GM12878 (cell line): ENCODE measurements around the gene BTBD9. TPM values are rescaled to one million over a fixed set of nuclear protein-coding genes. Genes with fewer than 3 reads are reported as not detected.

Experiments
- ATAC-seq: fragments of 200-7000 bp; cut with Tn5 transposase; 3 replicates; pipeline ENCODE4 v1.9.1; 2020; ENCODE audit warnings: mild to moderate bottlenecking, moderate library complexity
- BruUV-seq: library from RNA; stranded (reverse); fragments of 400-500 nt; replicated peaks from 2 replicates; lab custom pipeline; 2021; lab: Mats Ljungman, UMichigan
- CTCF ChIA-PET: fragments of 300-600 bp; sonication (Branson Sonifier 250); formaldehyde crosslinking; extraction: SDS; loops from one replicate; lab custom pipeline; 2021; ENCODE audit warnings: inconsistent platforms; lab: Yijun Ruan, JAX
- POLR2A ChIA-PET: fragments of 350-600 bp; formaldehyde crosslinking; extraction: SDS; loops from one replicate; lab custom pipeline; 2021; ENCODE audit warnings: inconsistent platforms; lab: Charles Lee
- RAD21 ChIA-PET: fragments of 300-600 bp; sonication (Branson Sonifier 250); formaldehyde crosslinking; loops from one replicate; lab custom pipeline; 2023; ENCODE audit warnings: antibody characterized with exemption; ENCODE audit not compliant: unreplicated experiment; lab: Charles Lee
- SMC1A ChIA-PET: fragments of 300-600 bp; sonication (Branson Sonifier 250); formaldehyde crosslinking; loops from one replicate; lab custom pipeline; 2023; ENCODE audit not compliant: unreplicated experiment, uncharacterized antibody; lab: Charles Lee
- DNase-seq: peaks from one replicate; pipeline ENCODE4 v3.0.0-alpha.2; 2011; ENCODE audit warnings: low read depth, low spot score
- FAIRE-seq: peaks from 3 replicates; lab custom pipeline; 2011; peaks lifted over from hg19 to GRCh38; lab: Jason Lieb, UNC
- H2AFZ ChIP-seq: 2 replicates; pipeline ENCODE4 v1.6.0; 2011; ENCODE audit warnings: low read depth, low read length, control low read depth; ENCODE audit not compliant: control insufficient read depth
- H3K27ac ChIP-seq: 2 replicates; pipeline ENCODE4 v1.5.1; 2011; ENCODE audit warnings: control low read depth; ENCODE audit not compliant: control insufficient read depth, insufficient read depth
- H3K27me3 ChIP-seq, 2 experiments: replicated peaks in 1 of 2; 2 replicates each; pipeline versions ENCODE4 v1.6.0 to v1.6.1; 2011; ENCODE audit warnings: low read length in 1 of 2; ENCODE audit not compliant: control insufficient read depth in 2 of 2, insufficient read depth in 2 of 2
- H3K36me3 ChIP-seq, 2 experiments: 2 replicates each; pipeline ENCODE4 v1.5.1; 2011; ENCODE audit warnings: low read length in 1 of 2; ENCODE audit not compliant: control insufficient read depth in 2 of 2, insufficient read depth in 2 of 2
- H3K4me1 ChIP-seq: 2 replicates; pipeline ENCODE4 v1.6.1; 2011; ENCODE audit warnings: mild to moderate bottlenecking, low read length, moderate library complexity, mixed read lengths; ENCODE audit not compliant: control insufficient read depth, insufficient read depth
- H3K4me2 ChIP-seq: 2 replicates; pipeline ENCODE4 v1.6.0; 2011; ENCODE audit warnings: control low read depth; ENCODE audit not compliant: control insufficient read depth, insufficient read depth
- H3K4me3 ChIP-seq: fragments of 200-600 bp; sonication (generic); 2 replicates; pipeline ENCODE4 v1.5.1; 2016
- H3K79me2 ChIP-seq: 2 replicates; pipeline ENCODE4 v1.6.0; 2011; ENCODE audit warnings: low read length; ENCODE audit not compliant: control insufficient read depth, insufficient read depth
- H3K9ac ChIP-seq: 2 replicates; pipeline ENCODE4 v1.8.0; 2011; ENCODE audit warnings: low read length, control low read depth, mixed read lengths; ENCODE audit not compliant: control insufficient read depth, insufficient read depth
- H3K9me3 ChIP-seq: replicated peaks from 3 replicates; pipeline ENCODE4 v1.5.1; 2011; ENCODE audit warnings: mild to moderate bottlenecking, low read length; ENCODE audit not compliant: control insufficient read depth, insufficient read depth
- H4K20me1 ChIP-seq: 2 replicates; pipeline ENCODE4 v1.6.0; 2011; ENCODE audit not compliant: control insufficient read depth, insufficient read depth
- NR2C2 ChIP-seq: IDR thresholded peaks from 2 replicates; pipeline ENCODE4 v1.6.1; 2011; ENCODE audit warnings: borderline replicate concordance, low read depth; ENCODE audit not compliant: control insufficient read depth, insufficient read length
- REST ChIP-seq: IDR thresholded peaks from 2 replicates; pipeline ENCODE4 v1.6.1; 2012; ENCODE audit warnings: mild to moderate bottlenecking, low read depth, low read length
- YBX1 ChIP-seq: fragments of 450-650 bp; IDR thresholded peaks from 2 replicates; pipeline ENCODE4 v1.6.1; 2016; ENCODE audit warnings: antibody characterized with exemption
- WGBS: methylation state at CpG from one replicate; pipeline ENCODE4 v1.1.6; 2016; ENCODE audit warnings: low lambda C conversion rate; ENCODE audit not compliant: insufficient replicate concordance, insufficient coverage; ENCODE audit errors: missing lambda C conversion rate; 5-methylcytosine and 5-hydroxymethylcytosine counted together
- in situ Hi-C: fragments of 300-500 bp; cut with MboI; formaldehyde crosslinking; loops from 9 replicates; pipeline ENCODE4 v1.14.3; 2018; ENCODE audit warnings: mixed read lengths
- intact Hi-C: fragments of 100-400 bp; cut with micrococcal nuclease; formaldehyde crosslinking; loops from one replicate; pipeline ENCODE4 v1.14.2; 2022; ENCODE audit not compliant: unreplicated experiment
- polyA plus RNA-seq, 11 experiments: library from polyadenylated mRNA; depleted of rRNA in 4 of 11; unstranded in 6 of 11; stranded (reverse) in 5 of 11; fragments of >200 nt; fragmentation: Nextera tagmentation in 4 of 11; fragmentation: Illumina TruSeq in 1 of 11; extraction: Ambion mirVana in 4 of 11; extraction: Trizol in 1 of 11; gene quantifications; 1 replicate in 1 of 11; 2 replicates in 10 of 11; pipeline versions ENCODE4 v1.2.1 to v1.2.3, GENCODE V29; 2011 to 2016; ENCODE audit warnings: inconsistent platforms in 2 of 11, missing spikeins in 2 of 11, low read depth in 1 of 11
- total RNA-seq, 4 experiments: library from RNA; depleted of rRNA in 3 of 4; stranded (reverse); fragments of >200 nt in 3 of 4; fragmentation: Illumina TruSeq in 1 of 4; extraction: Trizol in 1 of 4; gene quantifications; 2 replicates each; pipeline versions ENCODE4 v1.2.1 to v1.2.3, GENCODE V29; 2013 to 2021

BTBD9 gene
- total and polyA plus RNA-seq, 10 of the 15 experiments (the other 5 are each of a cell fraction or from before 2014, with no cell fraction given): 0.22 to 8.6 (median 4.6) TPM

GRCh38 chr6:38524436-38525145 lies 115.1 kb downstream of the BTBD9 start:
- ATAC-seq: peak; percentile 22; the same call in 2 of the 3 replicates

More at GRCh38 chr6:38524436-38525145, 115.1 kb downstream of the BTBD9 start:
- H3K4me1 ChIP-seq: no peaks in the 10 kb centered on the region
- no peaks in the 10 kb centered on the region for H3K27me3 ChIP-seq
- CTCF ChIA-PET: interaction anchor here (1.5 to 2.1 kb wide), 3 partner anchors 10 to 45 kb away, joined by 4 to 10 read pairs (median 7); no protein-coding TSS in a partner anchor
- no peak overlapping the region for H3K27ac ChIP-seq
- RAD21 ChIA-PET: interaction anchor here (0.7 kb wide), 1 partner anchor 46 kb away, joined by 3 read pairs; no protein-coding TSS in a partner anchor
- no peaks in the 10 kb centered on the region for H3K79me2 ChIP-seq
- in situ Hi-C loops (no loop called here), intact Hi-C loops (no loop called here)
- no peak overlapping the region for H2AFZ ChIP-seq
- H3K36me3 ChIP-seq: no peaks in the 10 kb centered on the region
- H3K9ac ChIP-seq: no peak overlapping the region
- H4K20me1 ChIP-seq: no peaks in the 10 kb centered on the region
- H3K9me3 ChIP-seq: peaks cover 8% of the 10 kb centered on the region; the same call in 2 of the 3 replicates
- TF ChIP-seq NR2C2: no peak
- TF ChIP-seq YBX1: no peak
- no peak for TF ChIP-seq REST
- POLR2A ChIA-PET: no interaction called here
- 80% methylated on average over 3 of the region's 3 CpGs for WGBS
- SMC1A ChIA-PET: interaction anchor here (1.0 to 1.4 kb wide), 3 partner anchors 11 to 30 kb away, joined by 3 to 4 read pairs (median 3); no protein-coding TSS in a partner anchor
- no TSS peak for BruUV-seq
- no peak for FAIRE-seq
- no peak overlapping the region for H3K4me2 ChIP-seq
- no peak for DNase-seq
- H3K4me3 ChIP-seq: no peak overlapping the region
